Measurements from ENCODE around the gene USP22. TPM values are rescaled to one million over a fixed set of nuclear protein-coding genes. Genes with fewer than 3 reads are reported as not detected.

USP22 gene
- total and polyA plus RNA-seq, 9 donors, result 75.2 to 246 (median 197) TPM

DNA sequence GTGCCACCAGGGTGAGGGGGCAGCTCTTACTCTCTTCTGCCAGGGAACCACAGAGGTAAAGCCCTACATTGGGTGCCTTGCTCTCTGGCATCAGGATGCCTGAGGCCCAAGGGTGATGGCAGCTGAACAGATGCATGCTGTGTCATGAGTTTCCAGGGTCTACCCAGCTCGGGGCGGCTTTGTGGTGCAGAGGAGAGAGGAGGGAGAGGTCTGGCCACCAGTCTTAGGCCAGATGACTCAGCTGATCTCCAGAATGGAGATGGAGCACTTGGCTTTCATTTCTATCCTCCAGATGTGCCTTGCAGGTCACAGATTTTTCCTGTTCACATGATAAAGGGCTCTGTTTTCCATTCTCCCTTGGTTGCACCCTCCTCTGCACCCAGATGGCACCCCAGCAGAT, 23.6 kb upstream of the USP22 start:
- H3K27ac ChIP-seq, result no peak overlapping the region
- H3K9me3 ChIP-seq, result no peaks in the 10 kb centered on the region
- TF ChIP-seq EP300 (IDR thresholded peaks at IDR 0.05) (no peak), POLR2A (IDR thresholded peaks at IDR 0.05) (no peak)
- TF ChIP-seq, protein P1, sequence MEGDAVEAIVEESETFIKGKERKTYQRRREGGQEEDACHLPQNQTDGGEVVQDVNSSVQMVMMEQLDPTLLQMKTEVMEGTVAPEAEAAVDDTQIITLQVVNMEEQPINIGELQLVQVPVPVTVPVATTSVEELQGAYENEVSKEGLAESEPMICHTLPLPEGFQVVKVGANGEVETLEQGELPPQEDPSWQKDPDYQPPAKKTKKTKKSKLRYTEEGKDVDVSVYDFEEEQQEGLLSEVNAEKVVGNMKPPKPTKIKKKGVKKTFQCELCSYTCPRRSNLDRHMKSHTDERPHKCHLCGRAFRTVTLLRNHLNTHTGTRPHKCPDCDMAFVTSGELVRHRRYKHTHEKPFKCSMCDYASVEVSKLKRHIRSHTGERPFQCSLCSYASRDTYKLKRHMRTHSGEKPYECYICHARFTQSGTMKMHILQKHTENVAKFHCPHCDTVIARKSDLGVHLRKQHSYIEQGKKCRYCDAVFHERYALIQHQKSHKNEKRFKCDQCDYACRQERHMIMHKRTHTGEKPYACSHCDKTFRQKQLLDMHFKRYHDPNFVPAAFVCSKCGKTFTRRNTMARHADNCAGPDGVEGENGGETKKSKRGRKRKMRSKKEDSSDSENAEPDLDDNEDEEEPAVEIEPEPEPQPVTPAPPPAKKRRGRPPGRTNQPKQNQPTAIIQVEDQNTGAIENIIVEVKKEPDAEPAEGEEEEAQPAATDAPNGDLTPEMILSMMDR (IDR thresholded peaks at IDR 0.05), result no peak
- no peaks in the 10 kb centered on the region for H3K36me3 ChIP-seq
- no peaks in the 10 kb centered on the region for H3K4me1 ChIP-seq (ENCODE audit: insufficient read depth)
- DNase-seq, result no peak
- WGBS, 3 donors, result 62 to 76% (median 75%) methylated on average over 2 of the region's 2 CpGs
- intact Hi-C loops (cut with DNase I), result no loop called here
- H3K27me3 ChIP-seq, result no peaks in the 10 kb centered on the region
- no peak overlapping the region for H3K4me3 ChIP-seq

DNA sequence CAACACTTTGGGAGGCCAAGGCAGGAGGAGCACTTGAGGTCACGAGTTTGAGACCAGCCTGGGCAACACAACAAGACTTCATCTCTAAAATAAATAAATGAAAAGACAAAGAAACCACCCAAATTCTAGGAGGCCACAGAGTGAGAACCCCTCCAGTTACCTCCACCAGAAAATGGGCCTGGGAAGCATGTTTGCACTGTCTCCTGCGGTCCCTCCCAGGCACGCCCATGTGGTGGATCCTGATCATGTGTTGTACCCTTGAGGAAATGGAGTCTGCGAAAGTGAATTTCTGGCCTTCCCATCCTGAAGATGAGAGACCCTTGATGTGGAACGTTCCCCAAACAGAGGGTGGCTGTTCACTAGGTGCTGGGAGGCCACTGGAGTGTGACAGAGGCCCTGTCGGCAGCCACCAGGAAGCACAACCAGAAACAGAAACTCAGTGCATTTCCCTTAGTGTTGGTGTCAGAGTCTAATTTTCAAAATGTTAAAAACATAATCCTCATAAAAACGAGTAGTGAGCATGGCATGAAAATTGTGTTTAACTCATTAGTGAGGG, 19.2 kb upstream of the USP22 start:
- Histone ChIP-seq H3K27ac (no peak overlapping the region), H3K9me3 (no peaks in the 10 kb centered on the region), H3K36me3 (no peaks in the 10 kb centered on the region), H3K27me3 (no peaks in the 10 kb centered on the region), H3K4me1 (ENCODE audit: insufficient read depth) (no peaks in the 10 kb centered on the region), H3K4me3 (no peak overlapping the region)
- no peak for DNase-seq
- no peak for TF ChIP-seq EP300 (IDR thresholded peaks at IDR 0.05)
- TF ChIP-seq, protein P1 (IDR thresholded peaks at IDR 0.05), result no peak
- TF ChIP-seq POLR2A (IDR thresholded peaks at IDR 0.05), result no peak
- intact Hi-C loops (cut with DNase I), result no loop called here
- WGBS, 3 donors, result 68 to 74% (median 72%) methylated on average over 7 of the region's 7 CpGs

DNA sequence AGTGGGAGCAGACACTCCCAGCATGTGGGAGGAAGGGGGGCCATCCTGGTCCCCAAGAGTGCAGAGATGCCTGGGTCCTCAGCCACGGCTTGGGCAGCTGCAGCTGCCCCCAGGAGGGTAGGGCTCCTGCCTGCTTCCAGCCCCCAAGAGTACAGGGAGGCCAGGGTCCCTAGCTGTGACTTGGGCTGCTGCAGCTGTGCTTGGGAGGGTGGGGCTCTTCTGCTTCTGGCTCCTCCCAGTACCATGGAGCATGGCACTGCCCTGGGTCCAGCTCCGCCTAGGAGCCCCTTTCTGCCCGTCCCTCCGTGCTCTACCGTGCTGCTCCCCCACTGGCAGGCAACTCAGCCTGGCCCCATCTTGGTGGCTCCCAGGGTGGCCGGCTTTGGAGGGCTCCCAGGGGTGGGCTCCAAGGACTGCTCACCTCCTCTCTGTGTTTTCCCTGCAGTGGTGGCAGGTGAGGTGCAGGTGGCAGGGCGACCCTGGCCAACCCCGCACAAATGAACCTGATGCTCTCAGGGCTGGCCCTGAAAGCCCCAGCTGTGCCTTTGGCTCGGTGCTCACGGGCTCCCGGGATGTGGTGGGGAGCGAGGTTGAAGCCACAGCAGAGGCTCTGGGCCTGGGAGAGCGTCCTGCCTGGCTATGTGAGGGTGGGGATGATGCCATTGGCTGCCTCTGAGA, 18.5 kb upstream of the USP22 start:
- intact Hi-C loops (cut with DNase I), result no loop called here
- Histone ChIP-seq H3K4me1 (ENCODE audit: insufficient read depth) (no peaks in the 10 kb centered on the region), H3K9me3 (no peaks in the 10 kb centered on the region), H3K4me3 (no peak overlapping the region), H3K27me3 (no peaks in the 10 kb centered on the region), H3K27ac (no peak overlapping the region), H3K36me3 (no peaks in the 10 kb centered on the region)
- TF ChIP-seq POLR2A (IDR thresholded peaks at IDR 0.05) (no peak), EP300 (IDR thresholded peaks at IDR 0.05) (no peak)
- TF ChIP-seq, protein P1 (IDR thresholded peaks at IDR 0.05), result no peak
- WGBS, 3 donors, result 81 to 86% (median 82%) methylated on average over 12 to 13 of the region's 13 CpGs
- DNase-seq, result no peak

DNA sequence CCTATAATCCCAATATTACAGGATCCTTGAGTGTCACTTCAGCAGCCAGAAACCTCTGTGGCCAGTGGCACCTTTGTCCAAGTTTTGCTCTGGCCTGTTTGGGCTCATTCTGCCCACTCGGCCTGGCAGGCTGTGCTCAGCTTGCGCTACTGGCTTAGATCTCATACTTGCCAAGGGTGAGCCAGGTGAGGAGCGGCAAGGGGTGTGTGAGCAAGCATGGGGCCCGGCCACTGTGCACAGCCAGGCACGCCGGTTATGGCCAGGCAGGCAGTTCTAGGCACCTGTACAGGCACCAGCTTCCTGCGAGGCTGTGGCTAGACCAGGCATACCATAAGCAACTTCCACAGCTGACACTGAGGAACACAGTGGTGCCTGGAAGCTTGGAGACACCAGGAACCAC, 16.9 kb upstream of the USP22 start:
- no peaks in the 10 kb centered on the region for H3K4me1 ChIP-seq (ENCODE audit: insufficient read depth)
- TF ChIP-seq, protein P1 (IDR thresholded peaks at IDR 0.05), result no peak
- TF ChIP-seq EP300 (IDR thresholded peaks at IDR 0.05), result no peak
- TF ChIP-seq POLR2A (IDR thresholded peaks at IDR 0.05), result no peak
- DNase-seq, result no peak
- no peak overlapping the region for H3K4me3 ChIP-seq
- WGBS, 3 donors, result 86 to 93% (median 90%) methylated on average over 6 to 7 of the region's 7 CpGs
- H3K27ac ChIP-seq, result no peak overlapping the region
- H3K36me3 ChIP-seq, result no peaks in the 10 kb centered on the region
- no peaks in the 10 kb centered on the region for H3K9me3 ChIP-seq
- H3K27me3 ChIP-seq, result no peaks in the 10 kb centered on the region
- intact Hi-C loops (cut with DNase I), result no loop called here
